Suprapubic skin (tissue), 4 donors: ENCODE measurements around the gene ANKRD34A. TPM values are rescaled to one million over a fixed set of nuclear protein-coding genes. Genes with fewer than 3 reads are reported as not detected.

ENCODE experiments used
- DNase-seq, 2 donors: peaks; one replicate each; pipeline ENCODE4 v3.0.0-alpha.2; 2019; ENCODE audit warnings: low spot score in 2 of 2
- H3K27ac ChIP-seq: fragments of 200-600 bp; sonication (generic); one replicate; pipeline ENCODE4 v1.5.1; 2019
- H3K27me3 ChIP-seq: fragments of 200-600 bp; sonication (generic); one replicate; pipeline ENCODE4 v1.5.1; 2019
- H3K36me3 ChIP-seq: fragments of 200-600 bp; sonication (generic); one replicate; pipeline ENCODE4 v1.5.1; 2019
- H3K4me1 ChIP-seq: fragments of 200-600 bp; sonication (generic); one replicate; pipeline ENCODE4 v1.5.1; 2019
- H3K4me3 ChIP-seq: fragments of 200-600 bp; sonication (generic); one replicate; pipeline ENCODE4 v1.5.1; 2019; ENCODE audit warnings: mild to moderate bottlenecking
- H3K9me3 ChIP-seq: fragments of 200-600 bp; sonication (generic); one replicate; pipeline ENCODE4 v1.5.1; 2019
- EP300 ChIP-seq: sonication (generic); formaldehyde crosslinking; IDR thresholded peaks from one replicate; pipeline ENCODE4 v1.6.1; 2017; ENCODE audit warnings: antibody characterized with exemption
- POLR2A ChIP-seq, 2 donors: fragments of 450-650 bp; IDR thresholded peaks; one replicate each; pipeline ENCODE4 v1.6.1; 2017; ENCODE audit warnings: antibody characterized with exemption in 2 of 2, mild to moderate bottlenecking in 2 of 2, moderate library complexity in 2 of 2
- POLR2AphosphoS5 ChIP-seq, 3 donors: sonication (generic); formaldehyde crosslinking; IDR thresholded peaks; one replicate each; pipeline ENCODE4 v1.6.1; 2017; ENCODE audit warnings: antibody characterized with exemption in 3 of 3
- whole genome bisulfite sequencing: methylation state at CpG from one replicate; pipeline ENCODE4 v1.1.5; 2018; 5-methylcytosine and 5-hydroxymethylcytosine counted together
- total RNA-seq, 4 donors: library from RNA; depleted of rRNA; stranded (reverse); fragments of >200 nt; gene quantifications; one replicate each; pipeline ENCODE4 v1.1.0, GENCODE V29; 2016
- TF ChIP-seq, protein P1 (sequence below), 2 donors: fragments of 200-600 bp in 1 of 2; fragments of 450-650 bp in 1 of 2; sonication (generic) in 1 of 2; IDR thresholded peaks; one replicate each; pipeline ENCODE4 v1.5.1; 2016 to 2019; ENCODE audit warnings: antibody characterized with exemption in 2 of 2, mild to moderate bottlenecking in 1 of 2, moderate library complexity in 1 of 2

The ANKRD34A gene
- total RNA-seq, 4 donors from 2014 or later, result 0.21 to 0.64 (median 0.45) TPM; not detected in 1

DNA sequence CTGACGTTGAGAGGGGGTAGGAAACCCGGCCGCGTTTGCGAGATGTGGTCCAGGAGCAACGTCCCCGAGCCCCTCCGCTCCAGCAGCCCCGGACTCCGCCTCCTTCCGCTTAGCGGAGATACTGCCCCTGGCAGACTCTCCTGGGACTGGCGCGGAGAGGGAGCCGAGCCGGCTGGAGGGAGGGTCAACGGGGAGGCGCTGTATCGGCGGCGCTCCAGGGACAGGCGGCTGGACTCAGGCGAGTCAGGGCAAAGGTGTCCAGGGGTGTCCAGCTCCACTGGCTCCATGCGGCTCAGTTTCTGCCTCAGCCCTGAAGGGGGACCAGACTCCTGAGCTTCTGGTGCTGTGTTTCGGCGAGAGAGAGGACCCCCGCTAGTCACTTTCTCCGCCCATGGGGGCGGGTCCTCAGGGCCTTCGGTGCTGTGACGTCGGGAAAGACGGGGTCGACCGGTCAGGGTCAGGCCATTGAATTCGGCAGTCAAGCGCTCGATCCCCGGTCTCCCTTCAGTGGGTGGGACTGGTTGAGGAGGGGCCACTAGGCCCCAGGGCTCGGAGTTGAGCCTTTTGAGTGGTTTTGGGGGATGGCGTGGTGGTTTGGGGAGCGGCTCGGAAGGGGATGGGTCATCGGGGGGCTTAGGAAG, 3.8 kb downstream of the ANKRD34A start:
- peaks cover 80% of the 10 kb centered on the region for H3K4me1 ChIP-seq
- H3K36me3 ChIP-seq, result no peaks in the 10 kb centered on the region
- TF ChIP-seq POLR2A (IDR thresholded peaks at IDR 0.05), result peak in 1 of 2 donors; percentile 7
- no peak for TF ChIP-seq POLR2AphosphoS5 (IDR thresholded peaks at IDR 0.05)
- no peaks in the 10 kb centered on the region for H3K9me3 ChIP-seq
- H3K27me3 ChIP-seq, result no peaks in the 10 kb centered on the region
- peak overlapping the region; percentile 74 for H3K4me3 ChIP-seq
- H3K27ac ChIP-seq, result peak overlapping the region; percentile 79
- DNase-seq, result peak; percentile 88 to 91
- WGBS, result 0% methylated on average over 17 of the region's 44 CpGs

DNA sequence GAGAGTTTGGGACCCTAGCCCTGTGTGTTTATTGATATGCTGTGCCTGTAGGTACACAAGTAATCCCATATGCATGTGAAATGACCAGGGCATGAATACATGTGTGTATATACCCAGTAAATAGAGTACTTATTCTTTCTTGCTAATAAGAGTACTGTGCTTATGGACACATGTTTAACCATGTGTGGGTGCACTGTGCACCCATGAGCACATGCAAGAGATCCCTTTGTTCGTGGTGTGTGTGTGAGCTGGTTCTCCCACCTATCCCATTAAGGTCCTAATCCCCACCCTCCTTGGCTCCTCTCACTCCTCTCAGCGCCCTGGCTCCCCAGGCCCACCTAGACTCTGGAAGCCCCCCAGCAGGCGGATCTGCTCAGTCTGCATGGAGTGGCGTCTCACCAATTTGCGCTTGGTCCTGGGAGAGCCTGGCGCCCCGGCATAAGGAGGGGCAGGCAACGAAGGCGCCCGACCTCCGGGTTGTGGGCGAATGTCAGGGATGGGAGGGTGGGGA, 4.4 kb downstream of the ANKRD34A start:
- no peak for TF ChIP-seq POLR2A (IDR thresholded peaks at IDR 0.05)
- TF ChIP-seq POLR2AphosphoS5 (IDR thresholded peaks at IDR 0.05), result no peak
- TF ChIP-seq EP300, result no peak
- TF ChIP-seq, protein P1, sequence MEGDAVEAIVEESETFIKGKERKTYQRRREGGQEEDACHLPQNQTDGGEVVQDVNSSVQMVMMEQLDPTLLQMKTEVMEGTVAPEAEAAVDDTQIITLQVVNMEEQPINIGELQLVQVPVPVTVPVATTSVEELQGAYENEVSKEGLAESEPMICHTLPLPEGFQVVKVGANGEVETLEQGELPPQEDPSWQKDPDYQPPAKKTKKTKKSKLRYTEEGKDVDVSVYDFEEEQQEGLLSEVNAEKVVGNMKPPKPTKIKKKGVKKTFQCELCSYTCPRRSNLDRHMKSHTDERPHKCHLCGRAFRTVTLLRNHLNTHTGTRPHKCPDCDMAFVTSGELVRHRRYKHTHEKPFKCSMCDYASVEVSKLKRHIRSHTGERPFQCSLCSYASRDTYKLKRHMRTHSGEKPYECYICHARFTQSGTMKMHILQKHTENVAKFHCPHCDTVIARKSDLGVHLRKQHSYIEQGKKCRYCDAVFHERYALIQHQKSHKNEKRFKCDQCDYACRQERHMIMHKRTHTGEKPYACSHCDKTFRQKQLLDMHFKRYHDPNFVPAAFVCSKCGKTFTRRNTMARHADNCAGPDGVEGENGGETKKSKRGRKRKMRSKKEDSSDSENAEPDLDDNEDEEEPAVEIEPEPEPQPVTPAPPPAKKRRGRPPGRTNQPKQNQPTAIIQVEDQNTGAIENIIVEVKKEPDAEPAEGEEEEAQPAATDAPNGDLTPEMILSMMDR (IDR thresholded peaks at IDR 0.05), result no peak
- H3K27me3 ChIP-seq, result no peaks in the 10 kb centered on the region
- no peak for DNase-seq
- no peaks in the 10 kb centered on the region for H3K36me3 ChIP-seq
- H3K27ac ChIP-seq, result peak overlapping the region; percentile 79
- 7% methylated on average over 5 of the region's 12 CpGs for WGBS
- peaks cover 80% of the 10 kb centered on the region for H3K4me1 ChIP-seq
- H3K9me3 ChIP-seq, result no peaks in the 10 kb centered on the region
- H3K4me3 ChIP-seq, result peak overlapping the region; percentile 74

DNA sequence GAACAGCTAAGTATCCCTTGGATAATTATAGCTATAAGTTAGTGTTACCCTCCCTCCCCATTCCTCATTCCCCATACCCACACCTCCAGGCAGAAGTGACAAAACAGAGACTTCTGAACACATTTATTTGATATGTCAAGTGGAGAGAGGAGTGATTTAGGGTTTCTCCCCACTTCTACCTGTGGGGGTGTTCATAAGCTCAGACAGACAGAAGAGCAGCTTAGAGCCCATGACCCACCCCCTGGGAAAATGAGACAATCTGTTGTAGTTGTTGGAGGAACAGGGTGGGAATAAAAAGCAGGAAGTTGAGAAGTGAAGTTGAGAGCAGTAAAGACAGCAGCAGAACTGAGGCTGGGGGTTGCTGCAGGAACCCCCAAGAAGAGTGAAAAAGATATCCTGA, 5.0 kb downstream of the ANKRD34A start:
- H3K4me1 ChIP-seq, result peaks cover 83% of the 10 kb centered on the region
- no peaks in the 10 kb centered on the region for H3K9me3 ChIP-seq
- DNase-seq, result no peak
- H3K27ac ChIP-seq, result no peak overlapping the region
- no peak overlapping the region for H3K4me3 ChIP-seq
- H3K36me3 ChIP-seq, result no peaks in the 10 kb centered on the region
- H3K27me3 ChIP-seq, result no peaks in the 10 kb centered on the region
- no peak for TF ChIP-seq POLR2AphosphoS5 (IDR thresholded peaks at IDR 0.05)
- no peak for TF ChIP-seq POLR2A (IDR thresholded peaks at IDR 0.05)
- TF ChIP-seq, protein P1 (IDR thresholded peaks at IDR 0.05), result no peak
- TF ChIP-seq EP300, result no peak

DNA sequence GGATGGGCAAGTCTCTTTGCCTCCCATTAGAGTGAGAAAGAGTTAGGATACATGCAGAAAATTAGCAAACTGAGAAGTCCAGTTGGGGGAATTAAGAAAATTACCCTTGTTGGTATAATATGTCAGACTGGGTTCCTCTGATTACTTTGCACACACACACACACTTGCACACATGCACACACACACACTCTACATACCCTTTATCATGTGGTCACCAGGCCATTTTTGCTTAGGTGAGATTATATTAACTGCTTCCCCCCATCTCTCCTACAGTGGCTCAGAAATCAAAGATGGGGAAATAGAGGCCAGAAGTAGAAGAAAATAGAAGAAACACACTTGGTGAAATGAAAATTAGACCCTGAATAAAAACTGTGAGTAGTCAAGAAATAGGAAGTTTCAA, 5.6 kb downstream of the ANKRD34A start:
- Histone ChIP-seq H3K27ac (no peak overlapping the region), H3K4me1 (peaks cover 84% of the 10 kb centered on the region), H3K36me3 (no peaks in the 10 kb centered on the region), H3K27me3 (no peaks in the 10 kb centered on the region), H3K9me3 (no peaks in the 10 kb centered on the region), H3K4me3 (no peak overlapping the region)
- no peak for DNase-seq
- TF ChIP-seq POLR2AphosphoS5 (IDR thresholded peaks at IDR 0.05), result no peak
- no peak for TF ChIP-seq POLR2A (IDR thresholded peaks at IDR 0.05)
- TF ChIP-seq EP300, result no peak
- TF ChIP-seq, protein P1 (IDR thresholded peaks at IDR 0.05), result no peak

DNA sequence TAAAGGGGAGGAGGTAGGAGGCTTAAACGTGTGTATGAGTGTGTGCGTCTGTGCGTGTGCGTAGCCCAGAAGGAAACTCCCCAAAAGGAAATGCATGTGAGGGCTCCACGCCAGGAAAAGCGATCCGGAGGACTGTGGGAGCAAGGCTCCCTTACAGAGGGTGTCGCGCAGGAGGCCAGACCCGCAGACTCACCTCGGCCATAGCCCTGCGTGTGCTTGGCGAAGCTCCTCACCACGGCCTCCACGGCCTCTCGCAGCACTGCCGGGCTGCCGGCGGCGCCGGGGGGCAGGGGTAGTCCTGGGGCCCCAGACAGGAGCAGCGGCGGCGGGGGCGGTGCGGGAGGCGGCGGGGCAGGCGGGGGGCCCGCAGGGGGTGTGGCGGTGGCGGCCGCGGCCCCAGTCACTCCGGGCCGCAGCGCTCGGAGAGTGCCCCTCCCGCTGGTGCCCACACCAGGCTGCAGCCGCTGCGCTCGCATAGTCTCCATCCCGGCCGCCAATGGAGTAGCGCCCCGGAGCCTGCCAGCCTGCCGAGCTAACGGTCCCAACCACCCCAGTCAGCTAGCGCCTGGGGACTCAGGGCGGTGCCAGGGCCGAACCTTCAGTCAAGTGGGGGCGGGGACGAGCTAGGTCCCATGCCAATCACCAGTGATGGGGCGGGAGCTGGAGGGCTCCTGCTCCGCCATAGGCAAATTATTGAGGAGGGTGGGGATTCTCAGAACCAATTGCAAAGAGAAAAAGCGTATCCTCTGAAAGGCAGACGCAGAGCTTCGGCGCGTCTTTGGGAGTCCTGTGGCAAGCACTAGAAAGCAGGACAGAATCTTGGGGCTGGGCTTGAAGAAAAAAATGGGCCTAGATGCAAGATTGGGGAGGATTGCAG, 6.7 kb downstream of the ANKRD34A start, which contains the start of gene LIX1L:
Gene LIX1L, minus strand, starts transcription at position 575 of the 877 bp plus-strand sequence. Its CDS starts 90 bp downstream, at position 485.
- Histone ChIP-seq H3K4me1 (peaks cover 78% of the 10 kb centered on the region), H3K27ac (peak within 1 kb of the TSS; percentile 91), H3K9me3 (no peaks in the 10 kb centered on the region), H3K27me3 (no peaks in the 10 kb centered on the region), H3K4me3 (peak within 1 kb of the TSS; percentile 76), H3K36me3 (no peaks in the 10 kb centered on the region)
- peak; percentile 97 to 98 for DNase-seq
- WGBS, result 0% methylated on average over 19 of the region's 60 CpGs
- TF ChIP-seq, protein P1 (IDR thresholded peaks at IDR 0.05), result no peak
- peak in 2 of 3 donors; percentile 29 to 54 for TF ChIP-seq POLR2AphosphoS5 (IDR thresholded peaks at IDR 0.05)
- peak in 1 of 2 donors; percentile 32 for TF ChIP-seq POLR2A (IDR thresholded peaks at IDR 0.05)
- no peak for TF ChIP-seq EP300
